Measurements from ENCODE around the gene DCDC2.

- TF ChIP-seq CTCF (IDR thresholded peaks at IDR 0.05): no peak
- TF ChIP-seq POLR2A (IDR thresholded peaks at IDR 0.05): no peak
- no peak for TF ChIP-seq POLR2AphosphoS5 (IDR thresholded peaks at IDR 0.05)
Measured at GRCh38 chr6:24329451-24329850, 28.4 kb downstream of the DCDC2 start.

Data from breast epithelium (tissue), 3 donors.